Neural cell (in vitro differentiated cells): ENCODE results near the gene MOCOS.

ENCODE experiments used
- CTCF ChIP-seq: fragments of 450-650 bp; IDR thresholded peaks from 2 replicates; pipeline ENCODE4 v1.5.1; 2014; ENCODE audit warnings: antibody characterized with exemption, mild to moderate bottlenecking, moderate library complexity; ENCODE audit not compliant: poor library complexity, severe bottlenecking
- EP300 ChIP-seq: fragments of 450-650 bp; conservative IDR thresholded peaks from 2 replicates; pipeline ENCODE4 v1.6.1; 2014; ENCODE audit warnings: antibody characterized with exemption, mild to moderate bottlenecking, moderate library complexity; ENCODE audit not compliant: poor library complexity, severe bottlenecking
- EZH2 ChIP-seq: fragments of 200-600, 300-800 bp; shearing (Covaris generic), sonication (generic); IDR thresholded peaks from 2 replicates; pipeline ENCODE4 v1.6.1; 2014; ENCODE audit warnings: antibody characterized with exemption, low read length, borderline replicate concordance, mild to moderate bottlenecking; ENCODE audit not compliant: insufficient read depth, poor library complexity, severe bottlenecking
- MXI1 ChIP-seq: fragments of 450-650 bp; conservative IDR thresholded peaks from 2 replicates; pipeline ENCODE4 v1.6.1; 2014; ENCODE audit warnings: antibody characterized with exemption, mild to moderate bottlenecking; ENCODE audit not compliant: poor library complexity, severe bottlenecking
- POLR2AphosphoS5 ChIP-seq: IDR thresholded peaks from 2 replicates; pipeline ENCODE4 v1.6.1; 2012
- RAD21 ChIP-seq: fragments of 450-650 bp; conservative IDR thresholded peaks from 2 replicates; pipeline ENCODE4 v1.6.1; 2014; ENCODE audit warnings: antibody characterized with exemption, mild to moderate bottlenecking, moderate library complexity
- REST ChIP-seq: IDR thresholded peaks from 2 replicates; pipeline ENCODE4 v1.6.1; 2012; ENCODE audit warnings: borderline replicate concordance
- TAF1 ChIP-seq: IDR thresholded peaks from 2 replicates; pipeline ENCODE4 v1.6.1; 2012; ENCODE audit warnings: low read depth

GRCh38 chr18:36211612-36212065, 24.3 kb downstream of the MOCOS start:
- TF ChIP-seq POLR2AphosphoS5, result no peak
- TF ChIP-seq EZH2, result no peak
- no peak for TF ChIP-seq CTCF
- TF ChIP-seq EP300, result no peak
- no peak for TF ChIP-seq REST
- TF ChIP-seq RAD21, result no peak
- TF ChIP-seq MXI1, result no peak
- TF ChIP-seq TAF1, result no peak
